ENCODE results near the gene MXRA7.

Gene MXRA7

DNA sequence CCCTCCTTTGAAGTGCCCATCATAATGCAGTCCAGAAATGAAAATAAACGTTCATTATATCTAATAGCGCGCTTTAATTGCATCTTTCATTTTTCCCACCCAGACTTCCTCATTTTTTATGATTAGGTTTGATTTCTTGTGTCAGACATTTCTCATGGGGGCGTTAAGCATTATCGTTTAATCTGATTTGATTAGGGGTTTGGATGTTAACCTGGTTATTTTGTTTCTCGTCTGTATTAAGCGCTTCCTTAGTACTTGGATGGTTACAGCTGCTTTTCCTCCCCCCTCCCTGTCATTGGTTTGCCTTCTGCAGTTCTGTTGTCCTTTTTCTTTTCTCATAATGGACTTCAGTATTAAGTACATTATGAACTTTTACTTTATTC lies 27.7 kb upstream of the MXRA7 start:
- TF ChIP-seq, protein P1, sequence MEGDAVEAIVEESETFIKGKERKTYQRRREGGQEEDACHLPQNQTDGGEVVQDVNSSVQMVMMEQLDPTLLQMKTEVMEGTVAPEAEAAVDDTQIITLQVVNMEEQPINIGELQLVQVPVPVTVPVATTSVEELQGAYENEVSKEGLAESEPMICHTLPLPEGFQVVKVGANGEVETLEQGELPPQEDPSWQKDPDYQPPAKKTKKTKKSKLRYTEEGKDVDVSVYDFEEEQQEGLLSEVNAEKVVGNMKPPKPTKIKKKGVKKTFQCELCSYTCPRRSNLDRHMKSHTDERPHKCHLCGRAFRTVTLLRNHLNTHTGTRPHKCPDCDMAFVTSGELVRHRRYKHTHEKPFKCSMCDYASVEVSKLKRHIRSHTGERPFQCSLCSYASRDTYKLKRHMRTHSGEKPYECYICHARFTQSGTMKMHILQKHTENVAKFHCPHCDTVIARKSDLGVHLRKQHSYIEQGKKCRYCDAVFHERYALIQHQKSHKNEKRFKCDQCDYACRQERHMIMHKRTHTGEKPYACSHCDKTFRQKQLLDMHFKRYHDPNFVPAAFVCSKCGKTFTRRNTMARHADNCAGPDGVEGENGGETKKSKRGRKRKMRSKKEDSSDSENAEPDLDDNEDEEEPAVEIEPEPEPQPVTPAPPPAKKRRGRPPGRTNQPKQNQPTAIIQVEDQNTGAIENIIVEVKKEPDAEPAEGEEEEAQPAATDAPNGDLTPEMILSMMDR (conservative IDR thresholded peaks at IDR 0.05; ENCODE audit: low read length) = no peak
- DNase-seq (ENCODE audit: low read depth) = no peak
- peak overlapping the region; percentile 91 for H3K4me3 ChIP-seq (ENCODE audit: low read length)

DNA sequence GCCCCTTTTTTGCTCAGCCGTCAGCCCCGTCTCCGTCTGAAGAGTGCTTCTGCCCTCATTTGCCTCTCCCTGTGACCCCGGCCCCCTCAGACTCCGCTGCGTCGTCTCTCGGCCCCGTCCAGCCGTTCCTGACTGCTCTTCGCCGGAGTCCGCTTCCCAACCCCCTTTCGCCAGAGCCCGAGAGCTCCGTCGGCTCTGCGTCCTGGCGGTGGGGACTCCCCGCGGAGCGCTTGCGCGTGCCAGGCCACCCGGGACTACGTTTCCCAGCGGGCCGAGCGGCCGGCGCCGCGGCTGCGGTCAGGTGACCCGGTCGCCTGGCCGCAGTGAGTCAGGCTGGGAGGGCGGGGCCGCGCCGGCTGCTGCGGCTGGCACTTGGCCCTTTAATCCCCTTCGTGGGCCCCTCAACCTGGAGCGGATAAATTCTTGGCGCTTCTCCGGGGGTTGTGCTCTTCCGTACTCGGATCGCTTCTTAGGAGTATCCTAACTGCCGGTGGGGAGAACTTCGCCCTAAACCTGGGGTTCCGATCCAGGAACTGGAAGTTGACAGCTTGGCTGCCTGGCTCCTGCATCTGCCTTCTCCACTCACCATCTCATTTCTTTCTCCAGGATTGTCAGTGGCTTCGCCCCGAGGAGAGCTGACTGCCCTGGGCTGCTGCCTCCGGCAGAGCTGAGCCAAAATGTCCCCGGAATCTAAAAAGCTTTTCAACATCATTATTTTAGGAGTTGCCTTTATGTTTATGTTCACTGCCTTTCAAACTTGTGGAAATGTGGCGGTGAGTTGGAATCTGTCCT lies 27.1 kb upstream of the MXRA7 start, which contains the start of gene MFSD11:
TSS of gene MFSD11 (plus strand) at position 444 of the 792 bp plus-strand sequence. CDS start at position 678, 234 bp downstream.
- H3K4me3 ChIP-seq (ENCODE audit: low read length) = peak within 1 kb of the TSS; percentile 96
- TF ChIP-seq, protein P1 (conservative IDR thresholded peaks at IDR 0.05; ENCODE audit: low read length) = no peak
- DNase-seq (ENCODE audit: low read depth) = peak; percentile 94

DNA sequence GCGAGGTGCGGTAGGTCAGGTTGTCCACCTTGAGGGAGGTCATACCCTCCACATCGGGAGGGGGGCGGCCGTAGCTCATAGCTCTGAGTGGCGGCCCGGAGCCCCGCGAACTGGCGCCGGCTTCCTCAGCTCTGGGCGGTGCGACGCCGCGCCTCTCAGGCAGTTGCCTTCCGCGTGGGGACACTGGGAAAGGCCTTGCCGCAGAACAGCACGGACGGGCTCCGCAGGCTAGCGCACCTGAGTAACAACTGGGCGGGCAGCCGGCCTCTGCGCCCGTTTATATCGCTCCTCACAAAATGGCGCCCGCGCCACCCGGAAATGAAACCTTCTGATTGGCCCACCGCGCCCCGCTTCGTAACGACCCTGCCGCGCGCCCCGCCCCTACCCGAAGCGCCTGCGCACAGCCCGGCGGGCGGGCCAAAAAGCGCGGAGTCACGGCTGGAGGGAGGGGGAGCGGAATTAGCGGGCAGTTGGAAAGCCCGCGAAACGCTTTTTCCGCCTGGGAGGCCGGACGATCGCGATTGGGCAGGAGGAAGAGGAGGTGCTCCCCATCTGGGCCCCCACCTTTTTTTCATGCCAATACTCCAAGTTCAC lies 26.4 kb upstream of the MXRA7 start, which contains the start of gene SRSF2:
TSS of gene SRSF2 (minus strand) at position 250 of the 594 bp plus-strand sequence. CDS start at position 79, 171 bp downstream.
- H3K4me3 ChIP-seq (ENCODE audit: low read length) = peak within 1 kb of the TSS; percentile 96
- DNase-seq (ENCODE audit: low read depth) = peak; percentile 98
- TF ChIP-seq, protein P1 (conservative IDR thresholded peaks at IDR 0.05; ENCODE audit: low read length) = no peak

DNA sequence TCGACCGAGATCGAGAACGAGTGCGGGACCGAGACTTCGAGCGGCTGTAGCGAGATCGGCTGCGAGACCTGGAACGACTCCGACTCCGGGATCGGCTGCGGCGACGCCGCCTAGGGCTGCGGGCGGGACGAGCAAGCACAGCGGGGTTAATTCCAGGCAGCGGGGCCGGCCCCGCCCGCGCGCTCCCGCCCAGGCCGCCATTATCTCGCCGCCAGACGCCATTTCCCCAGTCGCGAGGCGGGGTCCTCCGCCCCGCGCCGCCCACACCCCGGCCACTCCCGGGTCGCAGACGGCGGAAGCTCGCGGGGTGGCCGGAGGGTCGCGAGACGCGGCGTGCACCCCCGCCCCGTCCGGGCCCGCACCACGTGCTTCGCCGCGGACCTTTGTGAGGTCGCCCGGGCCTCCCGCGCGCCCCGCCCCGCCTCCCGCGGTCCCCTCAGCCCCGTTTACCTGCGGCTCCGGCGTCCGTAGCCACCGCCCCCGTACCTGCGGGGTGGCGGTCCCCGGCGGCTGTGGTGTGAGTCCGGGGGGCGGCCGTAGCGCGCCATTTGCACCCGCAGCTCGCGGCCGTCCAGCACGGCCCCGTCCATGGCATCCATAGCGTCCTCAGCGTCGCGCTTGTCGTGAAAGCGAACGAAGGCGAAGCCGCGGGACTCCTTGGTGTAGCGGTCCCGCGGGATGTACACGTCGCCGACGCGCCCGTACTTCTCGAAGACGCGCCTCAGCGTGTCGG lies 25.8 kb upstream of the MXRA7 start:
- H3K4me3 ChIP-seq (ENCODE audit: low read length) = peak overlapping the region; percentile 96
- TF ChIP-seq, protein P1 (conservative IDR thresholded peaks at IDR 0.05; ENCODE audit: low read length) = peak; percentile 35
- peak; percentile 73 for DNase-seq (ENCODE audit: low read depth)

DNA sequence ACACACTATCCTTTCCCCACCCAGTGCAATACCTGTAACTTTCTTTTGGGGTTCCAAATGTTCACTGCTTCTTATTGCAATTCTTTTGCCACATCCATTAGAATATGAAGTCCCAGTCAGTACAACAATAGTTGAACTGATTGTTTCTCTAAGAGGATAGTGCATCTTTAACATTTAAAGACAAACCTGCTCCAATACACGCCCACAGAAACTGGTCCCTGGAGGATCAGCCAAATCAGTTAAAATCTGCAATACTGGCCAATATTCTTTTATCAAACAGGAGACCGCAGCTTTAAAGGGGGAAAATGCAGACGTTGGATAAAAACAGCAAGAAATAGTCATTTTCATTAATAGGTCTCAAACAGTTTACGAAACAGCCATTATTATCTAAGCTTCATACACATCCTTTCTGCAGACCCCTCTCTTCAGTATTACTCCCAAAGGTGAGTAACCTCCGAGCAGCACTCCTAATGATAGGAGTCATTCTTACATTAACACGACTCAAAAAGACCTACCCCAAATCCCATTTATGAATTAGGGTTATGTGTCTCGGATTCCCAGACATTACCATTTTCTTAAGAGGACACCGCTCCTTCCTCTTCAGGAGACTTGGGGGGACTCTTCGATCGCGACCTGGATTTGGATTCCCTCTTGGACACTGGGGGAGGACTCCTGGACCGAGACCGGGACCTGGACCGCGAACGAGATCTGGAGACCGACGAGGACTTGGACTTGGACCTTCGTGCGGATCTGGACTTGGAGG lies 25.0 kb upstream of the MXRA7 start:
- peak overlapping the region; percentile 96 for H3K4me3 ChIP-seq (ENCODE audit: low read length)
- no peak for DNase-seq (ENCODE audit: low read depth)
- TF ChIP-seq, protein P1 (conservative IDR thresholded peaks at IDR 0.05; ENCODE audit: low read length) = no peak

DNA sequence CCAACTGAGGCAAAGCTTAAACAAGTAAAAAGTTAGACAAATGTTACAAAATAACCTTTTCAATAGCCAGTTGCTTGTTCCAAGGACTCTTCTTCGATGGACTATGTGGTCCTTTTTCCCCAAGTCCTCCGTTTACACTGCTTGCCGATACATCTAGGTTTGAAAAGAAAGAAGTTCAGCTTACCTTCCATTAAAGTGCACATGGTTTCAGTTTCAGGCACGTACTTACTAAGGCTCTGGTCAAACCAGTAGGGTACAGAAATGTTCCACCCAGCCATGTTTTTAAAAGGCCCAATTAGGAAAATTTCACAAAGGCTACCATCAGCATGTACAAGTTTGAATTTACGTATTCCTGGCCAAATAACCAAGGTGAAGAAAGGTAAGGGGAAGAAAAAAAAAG lies 24.2 kb upstream of the MXRA7 start:
- TF ChIP-seq, protein P1 (conservative IDR thresholded peaks at IDR 0.05; ENCODE audit: low read length) = no peak
- H3K4me3 ChIP-seq (ENCODE audit: low read length) = peak overlapping the region; percentile 96
- DNase-seq (ENCODE audit: low read depth) = no peak
